Cerebellar cortex (tissue), 1 donor: Measurements from ENCODE around the gene TPST1.
"Not testable (repeated sequence)": the region's sequence is repeated elsewhere in the genome, so short reads cannot be mapped to it uniquely, and the experiment has no call there.

Experiments
- DNase-seq: peaks from one replicate; pipeline ENCODE4 v3.0.0-alpha.2; 2015; ENCODE audit warnings: low spot score

The TPST1 gene

GRCh38 chr7:66331883-66332282, 126.7 kb downstream of the TPST1 start:
- no peak for DNase-seq

GRCh38 chr7:66333443-66333842, 128.3 kb downstream of the TPST1 start:
- DNase-seq = no peak

- DNase-seq = no peak
These were observed 130.2 kb downstream of the TPST1 start for GRCh38 chr7:66335318-66335717.

- DNase-seq = no peak
These were observed 131.6 kb downstream of the TPST1 start for GRCh38 chr7:66336760-66337159.

- DNase-seq = no peak
These were observed 134.0 kb downstream of the TPST1 start for GRCh38 chr7:66339141-66339540.

GRCh38 chr7:66344166-66344565, 139.0 kb downstream of the TPST1 start:
- no peak for DNase-seq

GRCh38 chr7:66348531-66348930, 143.4 kb downstream of the TPST1 start:
- DNase-seq = no peak

GRCh38 chr7:66348959-66349358, 143.8 kb downstream of the TPST1 start:
- DNase-seq = no peak

GRCh38 chr7:66352071-66352470, 146.9 kb downstream of the TPST1 start:
- DNase-seq = no peak

- no peak for DNase-seq
These were observed 148.4 kb downstream of the TPST1 start for GRCh38 chr7:66353547-66353946.

GRCh38 chr7:66355756-66356155, 150.6 kb downstream of the TPST1 start:
- DNase-seq = no peak

GRCh38 chr7:66356277-66356721, 151.2 kb downstream of the TPST1 start:
- DNase-seq = no peak

GRCh38 chr7:66357087-66357486, 152.0 kb downstream of the TPST1 start:
- no peak for DNase-seq

- DNase-seq = peak; percentile 83
These were observed 154.6 kb downstream of the TPST1 start for GRCh38 chr7:66359656-66360211.

GRCh38 chr7:66362136-66362535, 157.0 kb downstream of the TPST1 start:
- DNase-seq = no peak

GRCh38 chr7:66363635-66364034, 158.5 kb downstream of the TPST1 start:
- DNase-seq = no peak

GRCh38 chr7:66365031-66365430, 159.9 kb downstream of the TPST1 start:
- not testable (repeated sequence) for DNase-seq

- DNase-seq = no peak
These were observed 166.1 kb downstream of the TPST1 start for GRCh38 chr7:66371096-66371824.

- DNase-seq = not testable (repeated sequence)
These were observed 169.2 kb downstream of the TPST1 start for GRCh38 chr7:66374141-66374840.

- no peak for DNase-seq
These were observed 171.3 kb downstream of the TPST1 start for GRCh38 chr7:66376264-66376945.

- no peak for DNase-seq
These were observed 171.9 kb downstream of the TPST1 start for GRCh38 chr7:66377045-66377444.

- peak; percentile 8 for DNase-seq
These were observed 172.6 kb downstream of the TPST1 start for GRCh38 chr7:66377714-66378113.
